Measurements from ENCODE around the gene LPCAT2.

The LPCAT2 gene

DNA sequence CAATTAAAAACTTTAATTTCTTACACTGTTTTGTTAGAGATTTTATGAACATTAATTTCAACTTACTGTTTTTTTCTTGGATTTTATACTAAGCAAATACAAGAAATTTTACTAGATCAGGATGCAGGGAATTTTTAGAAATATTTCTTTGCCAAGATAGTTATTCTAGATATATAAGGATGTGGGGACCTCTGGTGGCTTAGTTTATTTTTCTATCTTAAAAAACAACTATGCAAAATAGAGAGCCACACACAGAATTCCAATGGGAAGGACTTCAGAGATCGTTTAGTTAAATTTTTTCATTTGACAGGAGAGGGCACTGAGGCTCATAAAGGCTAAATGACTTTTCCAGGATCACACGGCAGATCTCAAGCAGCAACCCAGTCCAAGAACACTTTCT is 34.6 kb downstream of the LPCAT2 start:
- no peak for DNase-seq (ENCODE audit: low read depth, low spot score)

DNA sequence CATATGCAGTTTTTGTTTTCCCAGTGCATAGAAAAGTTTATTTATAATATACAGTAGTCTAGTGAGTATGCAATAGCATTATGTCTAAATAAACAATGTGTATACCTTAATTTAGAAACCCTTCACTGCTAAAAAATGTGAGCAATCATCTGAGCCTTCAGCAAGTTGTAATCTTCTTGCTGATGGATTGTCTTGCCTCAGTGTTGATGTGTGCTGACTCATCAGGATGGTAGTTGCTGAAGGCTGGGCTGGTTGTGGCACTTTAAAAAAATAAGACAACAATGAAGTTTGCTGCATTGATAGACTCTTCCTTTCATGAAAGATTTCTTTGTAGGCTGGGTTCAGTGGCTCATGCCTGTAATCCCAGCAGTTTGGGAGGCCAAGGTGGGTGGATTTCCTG is 43.7 kb downstream of the LPCAT2 start:
- DNase-seq (ENCODE audit: low read depth, low spot score), result no peak

DNA sequence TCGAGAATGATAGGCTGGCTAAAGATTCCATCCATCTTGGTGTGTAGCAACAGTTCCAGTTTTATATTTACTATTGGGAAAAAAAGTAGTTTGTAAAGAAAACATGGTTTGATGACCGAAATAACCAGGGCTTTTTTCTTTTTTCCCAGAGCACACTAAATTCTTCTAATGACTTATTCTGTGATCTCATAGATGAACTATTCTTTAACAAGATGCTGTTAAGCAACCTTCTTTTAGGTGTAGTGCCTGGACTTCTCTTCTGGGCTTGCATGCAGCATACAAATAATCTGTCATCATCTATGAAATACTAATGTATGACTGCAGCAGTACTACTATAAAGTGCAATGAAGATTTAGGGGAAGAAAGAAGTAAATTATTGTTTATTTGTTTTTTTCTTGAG is 46.6 kb downstream of the LPCAT2 start:
- DNase-seq (ENCODE audit: low read depth, low spot score), result no peak

DNA sequence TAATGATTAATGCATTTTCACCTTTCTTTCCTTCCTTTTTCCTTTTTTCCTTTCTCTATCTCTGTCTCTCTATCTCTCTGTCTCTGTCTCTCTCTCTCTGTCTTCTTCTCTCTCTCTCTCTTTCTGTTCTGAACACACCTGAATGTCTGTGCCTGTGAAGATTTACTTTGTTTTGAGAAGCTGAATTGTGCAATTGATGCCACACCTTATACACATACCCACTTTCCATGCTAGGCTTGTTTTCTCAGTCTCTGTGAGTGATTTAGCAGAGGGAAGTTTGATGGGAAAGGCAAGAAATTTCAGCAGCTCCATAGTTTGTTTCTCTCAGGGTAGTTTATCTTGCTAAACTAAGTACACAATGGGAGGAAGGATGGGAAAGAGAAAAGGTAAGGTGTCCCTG is 48.3 kb downstream of the LPCAT2 start:
- DNase-seq (ENCODE audit: low read depth, low spot score), result no peak

DNA sequence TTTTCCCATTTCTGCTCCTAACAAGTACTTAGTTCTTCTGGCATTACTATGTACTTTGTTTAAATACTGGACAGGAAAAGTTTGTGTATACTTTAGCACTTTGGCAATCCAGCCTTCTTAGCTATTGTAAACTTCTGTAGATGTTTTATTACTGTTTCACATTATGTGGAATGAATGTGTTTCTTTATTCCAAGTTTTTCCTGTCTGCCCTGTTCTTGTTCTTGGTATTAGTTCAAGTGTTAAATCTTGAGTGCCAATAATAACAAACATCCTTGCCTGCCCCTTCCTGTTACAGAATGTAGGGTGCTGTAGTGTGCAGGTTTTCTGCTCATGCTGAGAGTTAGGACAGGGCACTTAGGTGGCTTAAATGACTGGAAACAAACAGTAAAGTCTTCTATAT is 50.4 kb downstream of the LPCAT2 start:
- no peak for DNase-seq (ENCODE audit: low read depth, low spot score)

DNA sequence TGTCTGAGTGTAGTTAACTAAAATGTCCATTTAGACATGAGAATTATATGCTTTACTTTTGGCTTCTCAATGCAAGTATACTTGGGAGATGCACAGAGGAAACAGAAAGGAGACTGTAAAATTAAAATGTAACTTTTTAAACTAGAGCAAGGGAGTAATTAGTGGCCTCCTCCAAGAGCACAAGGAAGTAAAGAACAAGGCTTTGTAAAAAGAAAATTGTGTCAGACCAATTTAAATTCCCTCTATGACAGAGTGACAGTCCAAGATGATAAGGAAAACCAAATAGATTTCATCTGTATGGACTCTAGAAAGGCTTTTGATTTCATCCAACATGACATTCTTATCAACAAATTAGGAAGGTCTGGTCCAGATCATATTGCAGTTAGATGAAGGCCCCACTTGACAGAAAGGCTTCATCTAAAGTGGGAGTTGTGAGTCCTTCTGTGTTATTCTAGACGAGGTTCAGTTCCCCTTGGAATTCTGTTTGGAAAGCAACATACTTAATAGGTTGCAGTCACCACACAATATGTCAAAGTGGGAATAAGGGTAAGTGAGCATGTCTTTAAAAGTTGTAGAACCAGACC is 51.2 kb downstream of the LPCAT2 start:
- no peak for DNase-seq (ENCODE audit: low read depth, low spot score)

DNA sequence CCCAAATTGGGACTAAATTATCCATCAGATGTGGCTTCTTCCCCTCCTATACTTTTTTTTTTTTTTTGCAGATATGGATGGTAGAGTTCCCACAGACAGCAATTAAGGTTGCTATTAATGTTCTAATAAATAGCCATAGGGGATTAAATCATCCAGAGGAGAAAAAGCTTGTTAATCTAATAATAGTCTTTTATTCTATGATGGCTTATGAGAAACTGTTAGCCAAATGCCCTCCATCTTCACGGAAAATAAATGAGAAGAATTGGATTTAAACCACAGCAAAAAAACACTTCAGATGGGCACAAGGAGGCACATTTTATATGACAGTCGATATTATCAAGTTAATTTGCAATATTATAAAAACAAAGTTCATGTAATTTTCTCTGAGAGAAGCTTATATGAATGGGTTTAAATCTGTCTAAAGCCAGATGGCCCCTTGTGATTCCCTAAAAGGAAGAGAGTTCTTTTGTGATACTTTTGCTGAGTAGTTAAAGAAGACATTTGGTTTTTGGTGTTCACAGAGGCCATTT is 52.5 kb downstream of the LPCAT2 start:
- no peak for DNase-seq (ENCODE audit: low read depth, low spot score)

DNA sequence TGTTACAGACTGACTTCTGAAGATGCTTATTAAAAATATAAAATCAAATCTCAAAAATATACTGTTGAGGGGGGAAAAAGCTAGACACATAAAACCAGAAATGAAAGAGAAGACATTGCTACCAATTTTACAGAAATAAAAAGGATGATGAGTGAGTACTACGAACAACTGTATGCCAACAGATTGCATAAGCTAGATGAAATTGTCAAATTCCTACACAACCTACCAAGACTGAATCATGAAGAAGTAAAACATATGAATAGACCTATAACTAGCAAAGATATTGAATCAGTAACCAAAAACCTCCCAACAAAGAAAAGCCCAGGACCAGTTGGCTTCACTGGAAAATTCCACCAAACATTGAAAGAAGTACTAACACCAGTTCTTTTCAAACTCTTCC is 54.1 kb downstream of the LPCAT2 start:
- DNase-seq (ENCODE audit: low read depth, low spot score), result no peak

DNA sequence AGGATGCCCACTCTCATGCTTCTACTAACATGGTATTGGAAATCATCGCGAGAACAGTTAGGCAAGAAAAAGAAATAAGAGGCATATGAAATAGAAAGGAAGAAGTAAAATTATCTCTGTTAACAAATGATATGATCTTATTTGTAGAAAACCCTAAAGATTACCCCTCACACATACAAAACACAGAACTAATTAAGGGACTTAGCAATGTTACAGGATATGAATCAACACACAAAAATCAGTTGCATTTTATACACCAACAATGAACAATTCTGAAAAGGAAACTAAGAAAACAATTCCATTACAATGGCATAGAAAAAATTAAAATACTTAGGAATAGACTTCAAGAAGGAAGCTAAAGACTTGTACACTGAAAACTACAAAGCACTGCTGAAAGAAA is 54.9 kb downstream of the LPCAT2 start:
- no peak for DNase-seq (ENCODE audit: low read depth, low spot score)

DNA sequence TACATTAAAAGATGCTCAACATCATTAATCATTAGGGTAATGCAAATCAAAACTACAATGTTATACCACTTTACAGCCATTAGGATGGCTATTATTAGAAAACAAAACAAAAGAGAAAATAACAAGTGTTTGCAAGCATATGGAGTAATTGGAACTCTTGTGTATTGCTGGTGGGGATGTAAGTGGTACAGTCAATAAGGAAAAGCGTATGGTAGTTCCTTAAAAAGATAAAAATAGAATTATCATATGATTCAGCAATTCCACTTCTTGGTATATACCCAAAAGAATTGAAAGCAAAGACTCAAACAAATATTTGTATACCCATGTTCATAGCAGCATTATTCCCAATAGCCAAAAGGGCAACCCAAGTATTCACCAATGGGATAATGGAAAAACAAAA is 56.2 kb downstream of the LPCAT2 start:
- DNase-seq (ENCODE audit: low read depth, low spot score), result no peak

DNA sequence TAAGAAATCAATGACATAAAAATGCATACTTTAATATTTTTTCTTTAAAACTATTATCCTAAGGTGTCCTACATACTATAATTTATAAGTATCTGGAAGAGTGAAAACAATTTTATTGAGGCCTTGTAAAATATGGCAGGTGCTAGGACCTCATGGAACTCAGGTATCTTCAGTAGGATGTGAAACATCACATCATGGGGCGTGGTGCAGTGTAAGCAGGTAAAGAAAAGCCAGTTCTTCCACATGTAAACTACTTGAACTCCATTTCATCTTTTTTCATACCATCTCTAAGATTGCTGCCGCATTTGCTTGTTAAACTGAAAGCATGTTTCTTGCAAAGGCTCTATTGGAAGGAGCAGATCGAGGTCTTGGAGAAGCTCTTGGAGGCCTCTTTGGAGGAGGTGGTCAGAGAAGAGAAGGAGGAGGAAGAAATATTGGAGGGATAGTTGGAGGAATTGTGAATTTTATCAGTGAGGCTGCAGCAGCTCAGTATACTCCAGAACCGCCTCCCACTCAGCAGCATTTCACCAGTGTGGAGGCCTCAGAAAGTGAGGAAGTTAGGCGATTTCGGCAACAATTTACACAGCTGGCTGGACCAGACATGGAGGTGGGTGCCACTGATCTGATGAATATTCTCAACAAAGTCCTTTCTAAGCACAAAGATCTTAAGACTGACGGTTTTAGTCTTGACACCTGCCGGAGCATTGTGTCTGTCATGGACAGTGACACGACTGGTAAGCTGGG is 57.7 kb downstream of the LPCAT2 start, which contains the start of gene CAPNS2:
Gene CAPNS2, plus strand, starts transcription at position 253 of the 744 bp plus-strand sequence. Its CDS starts 73 bp downstream, at position 326.
- no peak for DNase-seq (ENCODE audit: low read depth, low spot score)

DNA sequence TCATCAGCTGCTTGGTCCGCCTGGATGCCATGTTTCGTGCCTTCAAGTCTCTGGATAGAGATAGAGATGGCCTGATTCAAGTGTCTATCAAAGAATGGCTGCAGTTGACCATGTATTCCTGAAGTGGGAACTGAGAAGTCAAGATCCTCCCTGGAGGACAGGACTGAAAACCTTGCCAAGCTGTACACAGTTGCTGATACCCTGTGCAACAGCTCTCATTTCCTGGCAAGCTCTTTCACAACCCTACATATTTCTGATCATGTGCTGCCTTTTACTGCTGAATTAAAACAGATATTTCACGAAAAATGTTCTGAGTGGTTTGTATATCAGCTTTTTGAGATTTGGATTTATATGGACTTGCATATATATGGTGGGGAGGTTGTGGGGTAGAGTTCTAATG is 58.5 kb downstream of the LPCAT2 start:
- DNase-seq (ENCODE audit: low read depth, low spot score), result no peak

DNA sequence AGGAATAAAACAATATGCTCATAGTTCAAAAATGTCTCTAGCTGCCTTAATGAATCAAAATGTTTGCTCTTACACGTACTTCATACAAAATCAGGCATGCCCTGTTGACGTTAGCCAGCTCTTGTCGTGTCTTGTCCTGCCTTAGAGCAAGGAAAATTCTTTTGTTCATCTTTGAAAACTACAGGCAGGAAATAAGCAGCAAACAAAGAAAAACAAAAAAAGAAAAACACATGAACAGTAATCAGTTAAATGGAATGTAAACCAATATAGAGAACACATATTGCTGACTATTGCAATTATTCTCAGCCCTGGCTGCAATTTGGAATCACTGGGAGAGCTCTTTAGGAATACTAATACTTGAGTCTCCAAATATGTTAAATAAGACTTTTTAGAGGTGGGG is 59.3 kb downstream of the LPCAT2 start:
- DNase-seq (ENCODE audit: low read depth, low spot score), result no peak

DNA sequence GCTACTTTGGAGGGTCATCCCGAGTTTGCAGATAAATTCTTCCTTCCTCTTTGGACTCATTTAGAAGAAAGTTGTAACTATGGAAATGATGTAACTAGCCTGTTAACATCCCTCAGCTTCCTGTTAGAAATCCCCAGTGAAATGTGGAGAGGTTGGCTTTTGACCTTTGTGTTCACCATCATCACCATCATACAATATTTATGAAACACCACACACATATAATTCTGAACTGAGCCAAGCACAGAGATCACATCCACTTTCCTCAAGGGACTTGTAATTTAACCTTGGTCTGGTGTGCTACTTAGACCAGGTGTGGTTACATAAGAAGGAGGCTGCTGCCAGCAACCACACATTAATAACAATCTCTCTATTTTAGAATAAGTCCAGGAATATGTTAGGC is 60.2 kb downstream of the LPCAT2 start:
- no peak for DNase-seq (ENCODE audit: low read depth, low spot score)

DNA sequence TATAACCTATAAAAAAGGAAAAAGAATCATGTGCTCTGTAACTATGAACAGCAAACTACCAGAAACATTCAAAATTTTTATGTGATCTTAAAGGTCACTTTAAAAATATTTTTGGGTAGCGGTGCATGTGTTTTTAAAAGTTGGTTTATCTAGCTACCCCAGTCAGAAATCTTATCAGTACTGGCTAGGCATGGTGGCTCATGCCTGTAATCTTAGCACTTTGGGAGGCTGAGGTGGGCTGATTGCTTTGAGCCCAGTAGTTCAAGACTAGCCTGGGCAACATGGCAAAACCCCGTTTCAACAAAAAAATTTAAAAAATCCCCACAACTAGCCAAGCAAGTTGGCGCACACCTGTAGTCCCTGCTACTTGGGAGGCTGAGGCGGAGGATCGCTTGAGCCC is 61.3 kb downstream of the LPCAT2 start:
- DNase-seq (ENCODE audit: low read depth, low spot score), result no peak

DNA sequence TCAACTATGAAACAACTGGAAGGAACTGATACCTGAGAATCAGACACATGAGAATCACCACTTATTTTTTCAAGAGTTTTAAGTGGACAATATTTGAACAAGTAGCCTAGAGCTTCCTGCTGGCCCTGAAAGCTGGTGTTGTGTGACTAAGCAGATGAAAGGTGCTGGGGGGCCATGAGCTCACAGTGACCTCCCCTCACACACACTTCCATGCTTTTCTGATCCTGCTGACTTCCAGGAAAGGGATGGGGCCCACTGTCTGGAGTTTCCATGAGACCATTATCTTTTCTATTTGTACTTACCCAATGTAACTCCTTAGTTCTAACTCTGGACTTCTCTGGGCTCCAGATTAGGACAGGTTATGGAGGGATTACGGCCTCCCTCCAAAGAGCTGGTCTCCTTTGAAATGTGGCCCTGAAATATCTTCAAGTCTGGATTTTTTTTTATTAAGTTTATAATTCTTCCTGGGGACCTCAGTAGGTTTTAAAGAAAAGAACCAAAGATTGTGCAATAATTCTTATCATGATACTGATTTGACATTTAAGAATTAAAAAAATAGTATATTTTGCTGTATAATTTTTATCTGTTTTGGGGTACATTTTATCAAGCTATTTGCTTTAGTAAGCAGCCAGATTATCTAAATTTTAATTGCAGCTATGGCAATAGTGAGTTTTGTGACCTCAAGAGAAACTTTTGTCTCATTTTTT is 62.5 kb downstream of the LPCAT2 start:
- DNase-seq (ENCODE audit: low read depth, low spot score), result no peak

DNA sequence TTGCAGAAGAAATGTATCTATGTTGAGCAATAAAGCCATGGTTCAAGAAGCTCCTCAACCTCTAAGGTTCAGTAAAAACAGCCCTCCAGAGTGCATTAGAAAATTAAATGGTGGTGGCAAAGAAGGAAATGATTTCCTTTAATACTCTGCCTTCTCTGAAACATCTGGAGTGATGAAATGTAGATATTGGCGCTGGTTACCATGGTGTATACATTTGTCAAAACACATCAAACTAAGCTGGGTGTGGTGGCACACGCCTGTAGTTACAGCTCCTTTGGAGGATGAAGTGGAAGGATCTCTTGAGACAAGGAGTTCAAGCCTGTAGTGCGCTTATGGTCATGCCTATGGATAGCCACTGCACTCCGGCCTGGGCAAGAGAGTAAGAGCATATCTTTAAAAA is 63.6 kb downstream of the LPCAT2 start:
- no peak for DNase-seq (ENCODE audit: low read depth, low spot score)

DNA sequence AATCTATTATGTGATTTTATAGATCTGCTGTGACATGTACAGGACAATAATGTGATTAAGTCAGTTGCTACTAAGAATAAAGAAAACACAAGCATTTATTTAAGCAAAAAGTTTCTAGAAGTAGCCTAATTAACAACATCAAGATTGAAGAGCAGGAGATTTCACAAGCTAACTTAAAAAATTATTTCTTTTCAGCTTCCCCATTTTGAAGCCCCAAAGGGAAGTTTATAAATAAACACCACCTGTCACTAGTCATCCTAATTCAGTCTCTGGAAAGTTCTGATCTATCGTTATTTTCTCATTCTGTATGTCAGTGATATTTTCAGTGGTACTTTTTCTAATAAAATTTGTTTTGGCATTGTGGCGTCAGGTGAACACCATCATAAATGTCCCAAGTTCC is 65.9 kb downstream of the LPCAT2 start:
- DNase-seq (ENCODE audit: low read depth, low spot score), result no peak

DNA sequence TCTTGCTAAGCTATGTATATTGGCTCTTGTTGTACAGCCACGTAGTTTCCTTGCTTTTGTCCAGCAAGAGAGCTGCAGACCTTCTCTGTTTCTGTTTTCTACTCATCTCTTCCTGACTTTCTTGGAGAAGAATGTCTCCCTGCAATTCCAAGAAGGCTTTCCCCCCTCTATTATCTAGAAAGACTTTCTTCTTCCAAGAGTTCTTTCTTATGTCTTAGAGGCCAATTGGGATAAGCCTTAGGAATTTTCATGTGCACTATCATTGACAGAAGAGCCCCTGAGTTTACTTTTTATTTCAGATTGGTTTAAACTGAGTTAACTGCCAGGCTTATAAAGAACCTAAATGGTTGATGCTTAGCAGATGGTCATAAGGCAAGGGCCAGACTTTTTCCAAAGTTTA is 66.6 kb downstream of the LPCAT2 start:
- no peak for DNase-seq (ENCODE audit: low read depth, low spot score)

DNA sequence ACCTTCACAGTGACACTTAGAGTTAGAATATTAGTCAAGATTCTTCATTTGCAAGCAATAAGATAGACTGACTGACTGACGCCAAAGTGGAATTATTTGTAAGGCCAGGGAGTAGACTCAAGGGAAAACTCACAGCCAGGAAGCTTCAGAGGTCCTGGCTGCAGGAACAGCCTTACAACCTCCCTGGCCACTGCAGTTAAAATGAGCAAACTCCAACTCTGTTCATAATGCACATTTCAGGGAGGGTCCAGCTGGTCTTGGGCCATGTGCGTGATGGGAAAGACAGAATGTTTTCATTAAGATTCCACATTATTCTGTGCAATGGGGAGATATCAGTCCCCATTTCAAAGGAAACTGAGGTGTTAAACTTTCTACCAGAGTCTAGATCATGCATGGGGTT is 67.5 kb downstream of the LPCAT2 start:
- DNase-seq (ENCODE audit: low read depth, low spot score), result no peak

DNA sequence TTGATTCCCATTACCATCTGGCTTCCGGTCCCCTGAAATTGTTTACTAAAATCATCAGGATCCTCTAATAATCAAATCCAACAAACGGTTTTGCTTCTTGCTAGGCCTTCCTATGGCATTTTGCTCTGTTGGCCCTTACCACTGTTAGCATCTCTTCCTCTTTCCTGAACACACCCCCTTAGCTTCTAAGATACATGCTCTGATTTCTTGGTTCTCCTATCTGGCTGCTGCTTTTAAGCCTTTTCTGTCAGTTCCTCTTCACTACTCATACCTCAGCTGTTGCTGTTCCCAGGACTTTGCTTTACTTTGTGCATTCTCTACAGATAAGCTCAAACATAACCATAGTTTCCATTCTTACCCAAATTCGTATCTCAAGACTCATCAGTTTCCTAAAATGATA is 69.0 kb downstream of the LPCAT2 start:
- no peak for DNase-seq (ENCODE audit: low read depth, low spot score)

DNA sequence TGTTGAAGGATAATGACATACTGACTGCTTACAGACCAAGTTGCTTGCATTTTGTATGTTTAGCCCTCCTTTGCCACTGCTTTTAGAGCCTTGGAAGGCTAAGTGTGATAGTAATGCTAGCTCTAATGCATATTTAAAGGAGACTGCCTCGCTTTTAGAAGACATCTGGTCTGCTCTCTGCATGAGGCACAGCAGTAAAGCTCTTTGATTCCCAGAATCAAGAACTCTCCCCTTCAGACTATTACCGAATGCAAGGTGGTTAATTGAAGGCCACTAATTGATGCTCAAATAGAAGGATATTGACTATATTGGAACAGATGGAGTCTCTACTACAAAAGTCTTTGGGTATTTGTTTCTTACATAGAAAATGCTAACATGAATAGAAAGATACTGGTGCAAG is 76.8 kb downstream of the LPCAT2 start:
- no peak for DNase-seq (ENCODE audit: low read depth, low spot score)

DNA sequence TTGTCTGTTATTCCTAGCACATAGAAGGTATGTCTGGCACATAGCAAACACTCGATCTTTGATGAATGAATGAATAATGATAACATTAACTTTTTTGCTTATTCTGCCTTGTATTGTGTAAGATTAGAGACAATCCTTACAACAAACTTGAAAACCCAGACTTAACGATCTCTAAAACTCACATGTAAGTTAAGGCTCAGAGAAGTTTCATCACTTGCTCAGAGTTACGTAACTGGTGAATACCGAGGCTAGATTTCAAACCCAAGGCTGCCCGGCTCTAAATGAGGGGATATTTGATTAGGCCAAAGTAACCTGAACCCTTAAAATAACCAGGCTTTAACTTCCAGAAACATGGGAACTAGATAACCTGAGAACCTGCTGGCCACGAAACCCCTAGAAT is 79.9 kb downstream of the LPCAT2 start:
- DNase-seq (ENCODE audit: low read depth, low spot score), result no peak

Measured in smooth muscle cell of the brain vasculature (primary cell).